ENCODE data around the gene SPON1. TPM values are rescaled to one million over a fixed set of nuclear protein-coding genes. Genes with fewer than 3 reads are reported as not detected.
A peak's percentile ranks its signal among the peaks of the same experiment; 100 is the strongest.
"Not testable (repeated sequence)": the region's sequence is repeated elsewhere in the genome, so short reads cannot be mapped to it uniquely, and the experiment has no call there.

The SPON1 gene
- 1 to 10 TPM; 3.8 to 3.9 TPM for total RNA-seq

- H3K27ac Mint-ChIP-seq, result no peak within 1 kb of the TSS
- DNase-seq (peak; percentile 62), ATAC-seq (ENCODE audit: low read depth) (peak; percentile 77)
- H3K9me3 Mint-ChIP-seq, result no peaks in the 10 kb centered on the region
- peak within 1 kb of the TSS; percentile 59 for H3K4me3 Mint-ChIP-seq
- peaks cover 74% of the 10 kb centered on the region for H3K27me3 Mint-ChIP-seq
- POLR2A ChIA-PET, result no interaction called here
- H3K4me1 Mint-ChIP-seq, result peaks cover 7% of the 10 kb centered on the region
- H3K36me3 Mint-ChIP-seq, result peaks cover 1% of the 10 kb centered on the region
Observed at GRCh38 chr11:13962562-13963168, at the start of gene SPON1. Gene SPON1, plus strand, starts transcription at chr11:13962723. Its CDS starts 182 bp downstream, at chr11:13962905.

GRCh38 chr11:13917264-13917663, 45.3 kb upstream of the SPON1 start:
- no peak overlapping the region for H3K27ac Mint-ChIP-seq
- H3K27me3 Mint-ChIP-seq, result peaks cover 1% of the 10 kb centered on the region
- DNase-seq (no peak), ATAC-seq (ENCODE audit: low read depth) (no peak)
- no peak overlapping the region for H3K4me3 Mint-ChIP-seq
- POLR2A ChIA-PET, result no interaction called here
- H3K9me3 Mint-ChIP-seq, result peaks cover 6% of the 10 kb centered on the region
- peaks cover 6% of the 10 kb centered on the region for H3K36me3 Mint-ChIP-seq
- H3K4me1 Mint-ChIP-seq, result no peaks in the 10 kb centered on the region

- H3K27me3 Mint-ChIP-seq, result peaks cover 1% of the 10 kb centered on the region
- POLR2A ChIA-PET, result no interaction called here
- H3K4me1 Mint-ChIP-seq, result peaks cover 4% of the 10 kb centered on the region
- no peak overlapping the region for H3K27ac Mint-ChIP-seq
- ATAC-seq (ENCODE audit: low read depth) (no peak), DNase-seq (no peak)
- peaks cover 8% of the 10 kb centered on the region for H3K36me3 Mint-ChIP-seq
- H3K4me3 Mint-ChIP-seq, result no peak overlapping the region
- peaks cover 6% of the 10 kb centered on the region for H3K9me3 Mint-ChIP-seq
Observed at GRCh38 chr11:13917904-13918303, 44.6 kb upstream of the SPON1 start.

GRCh38 chr11:13920756-13921155, 41.8 kb upstream of the SPON1 start:
- POLR2A ChIA-PET, result no interaction called here
- H3K4me3 Mint-ChIP-seq, result no peak overlapping the region
- peaks cover 29% of the 10 kb centered on the region for H3K4me1 Mint-ChIP-seq
- H3K27ac Mint-ChIP-seq, result no peak overlapping the region
- H3K27me3 Mint-ChIP-seq, result peaks cover 1% of the 10 kb centered on the region
- ATAC-seq (ENCODE audit: low read depth), result no peak
- DNase-seq, result no peak
- peaks cover 8% of the 10 kb centered on the region for H3K36me3 Mint-ChIP-seq
- peaks cover 2% of the 10 kb centered on the region for H3K9me3 Mint-ChIP-seq

- ATAC-seq (ENCODE audit: low read depth) (no peak), DNase-seq (no peak)
- POLR2A ChIA-PET, result no interaction called here
- Mint-ChIP-seq H3K27ac (peak overlapping the region; percentile 65), H3K36me3 (peaks cover 8% of the 10 kb centered on the region), H3K4me3 (no peak overlapping the region), H3K27me3 (peaks cover 1% of the 10 kb centered on the region), H3K9me3 (peaks cover 2% of the 10 kb centered on the region), H3K4me1 (peaks cover 30% of the 10 kb centered on the region)
Observed at GRCh38 chr11:13921545-13921944, 41.0 kb upstream of the SPON1 start.

GRCh38 chr11:13923182-13923581, 39.3 kb upstream of the SPON1 start:
- DNase-seq (no peak), ATAC-seq (ENCODE audit: low read depth) (no peak)
- POLR2A ChIA-PET, result interaction anchor here (4.2 kb wide), 1 partner anchor 17 kb away, joined by 13 read pairs; no protein-coding TSS in a partner anchor
- H3K4me1 Mint-ChIP-seq, result peaks cover 31% of the 10 kb centered on the region
- H3K9me3 Mint-ChIP-seq, result peaks cover 6% of the 10 kb centered on the region
- H3K4me3 Mint-ChIP-seq, result peak overlapping the region; percentile 74
- peaks cover 12% of the 10 kb centered on the region for H3K36me3 Mint-ChIP-seq
- no peaks in the 10 kb centered on the region for H3K27me3 Mint-ChIP-seq
- H3K27ac Mint-ChIP-seq, result peak overlapping the region; percentile 97

- Mint-ChIP-seq H3K4me1 (peaks cover 38% of the 10 kb centered on the region), H3K27ac (peak overlapping the region; percentile 97), H3K4me3 (peak overlapping the region; percentile 74), H3K9me3 (peaks cover 6% of the 10 kb centered on the region), H3K36me3 (peaks cover 11% of the 10 kb centered on the region), H3K27me3 (no peaks in the 10 kb centered on the region)
- DNase-seq (peak; percentile 37), ATAC-seq (ENCODE audit: low read depth) (peak; percentile 98)
- POLR2A ChIA-PET, result interaction anchor here (4.2 kb wide), 1 partner anchor 16 kb away, joined by 13 read pairs; no protein-coding TSS in a partner anchor
Observed at GRCh38 chr11:13923716-13924650, 38.5 kb upstream of the SPON1 start.

GRCh38 chr11:13924801-13925327, 37.7 kb upstream of the SPON1 start:
- H3K4me3 Mint-ChIP-seq, result peak overlapping the region; percentile 74
- ATAC-seq (ENCODE audit: low read depth) (no peak), DNase-seq (no peak)
- H3K4me1 Mint-ChIP-seq, result peaks cover 42% of the 10 kb centered on the region
- no peaks in the 10 kb centered on the region for H3K27me3 Mint-ChIP-seq
- H3K27ac Mint-ChIP-seq, result peak overlapping the region; percentile 97
- peaks cover 4% of the 10 kb centered on the region for H3K9me3 Mint-ChIP-seq
- POLR2A ChIA-PET, result interaction anchor here (1.1 to 4.2 kb wide), 3 partner anchors 15 to 55 kb away, joined by 3 to 13 read pairs (median 6); no protein-coding TSS in a partner anchor
- H3K36me3 Mint-ChIP-seq, result peaks cover 8% of the 10 kb centered on the region

GRCh38 chr11:13926366-13926765, 36.2 kb upstream of the SPON1 start:
- not testable (repeated sequence) for ATAC-seq (ENCODE audit: low read depth); H3K9me3 Mint-ChIP-seq; DNase-seq; H3K4me3 Mint-ChIP-seq; H3K27me3 Mint-ChIP-seq; H3K36me3 Mint-ChIP-seq; H3K27ac Mint-ChIP-seq
- H3K4me1 Mint-ChIP-seq, result peaks cover 42% of the 10 kb centered on the region
- POLR2A ChIA-PET, result interaction anchor here (4.2 kb wide), 1 partner anchor 14 kb away, joined by 13 read pairs; no protein-coding TSS in a partner anchor

- peaks cover 4% of the 10 kb centered on the region for H3K9me3 Mint-ChIP-seq
- no peak for DNase-seq
- POLR2A ChIA-PET, result interaction anchor here (4.2 kb wide), 1 partner anchor 13 kb away, joined by 13 read pairs; no protein-coding TSS in a partner anchor
- H3K36me3 Mint-ChIP-seq, result peaks cover 8% of the 10 kb centered on the region
- H3K27me3 Mint-ChIP-seq, result peaks cover 1% of the 10 kb centered on the region
- H3K4me3 Mint-ChIP-seq, result no peak overlapping the region
- no peak overlapping the region for H3K27ac Mint-ChIP-seq
- no peak for ATAC-seq (ENCODE audit: low read depth)
- peaks cover 42% of the 10 kb centered on the region for H3K4me1 Mint-ChIP-seq
Observed at GRCh38 chr11:13926981-13927380, 35.5 kb upstream of the SPON1 start.

- Mint-ChIP-seq H3K27me3 (peaks cover 1% of the 10 kb centered on the region), H3K4me1 (peaks cover 42% of the 10 kb centered on the region), H3K4me3 (no peak overlapping the region), H3K36me3 (peaks cover 8% of the 10 kb centered on the region), H3K9me3 (peaks cover 4% of the 10 kb centered on the region), H3K27ac (no peak overlapping the region)
- POLR2A ChIA-PET, result no interaction called here
- ATAC-seq (ENCODE audit: low read depth) (no peak), DNase-seq (no peak)
Observed at GRCh38 chr11:13927481-13927880, 35.0 kb upstream of the SPON1 start.

GRCh38 chr11:13928566-13929251, 33.8 kb upstream of the SPON1 start:
- peaks cover 1% of the 10 kb centered on the region for H3K27me3 Mint-ChIP-seq
- ATAC-seq (ENCODE audit: low read depth), result peak; percentile 35

GRCh38 chr11:13929395-13929891, 33.1 kb upstream of the SPON1 start:
- Mint-ChIP-seq H3K36me3 (peaks cover 6% of the 10 kb centered on the region), H3K4me1 (peaks cover 25% of the 10 kb centered on the region), H3K9me3 (peaks cover 4% of the 10 kb centered on the region), H3K27ac (no peak overlapping the region), H3K4me3 (no peak overlapping the region), H3K27me3 (peaks cover 1% of the 10 kb centered on the region)
- POLR2A ChIA-PET, result interaction anchor here (1.0 kb wide), 1 partner anchor 11 kb away, joined by 3 read pairs; no protein-coding TSS in a partner anchor
- DNase-seq (no peak), ATAC-seq (ENCODE audit: low read depth) (no peak)

More at GRCh38 chr11:13928566-13929251, 33.8 kb upstream of the SPON1 start:
- peaks cover 4% of the 10 kb centered on the region for H3K9me3 Mint-ChIP-seq
- no peak overlapping the region for H3K27ac Mint-ChIP-seq
- H3K4me1 Mint-ChIP-seq, result peaks cover 30% of the 10 kb centered on the region
- no peak overlapping the region for H3K4me3 Mint-ChIP-seq
- peaks cover 6% of the 10 kb centered on the region for H3K36me3 Mint-ChIP-seq
- POLR2A ChIA-PET, result no interaction called here
- no peak for DNase-seq
